GM18870 (cell line): ENCODE measurements around the gene TTC22.

Experiments used
- ATAC-seq: cut with Tn5 transposase; IDR thresholded peaks from one replicate; pipeline ENCODE4 v1.9.1; 2021; ENCODE audit warnings: moderate library complexity; ENCODE audit not compliant: unreplicated experiment

TTC22 gene

DNA sequence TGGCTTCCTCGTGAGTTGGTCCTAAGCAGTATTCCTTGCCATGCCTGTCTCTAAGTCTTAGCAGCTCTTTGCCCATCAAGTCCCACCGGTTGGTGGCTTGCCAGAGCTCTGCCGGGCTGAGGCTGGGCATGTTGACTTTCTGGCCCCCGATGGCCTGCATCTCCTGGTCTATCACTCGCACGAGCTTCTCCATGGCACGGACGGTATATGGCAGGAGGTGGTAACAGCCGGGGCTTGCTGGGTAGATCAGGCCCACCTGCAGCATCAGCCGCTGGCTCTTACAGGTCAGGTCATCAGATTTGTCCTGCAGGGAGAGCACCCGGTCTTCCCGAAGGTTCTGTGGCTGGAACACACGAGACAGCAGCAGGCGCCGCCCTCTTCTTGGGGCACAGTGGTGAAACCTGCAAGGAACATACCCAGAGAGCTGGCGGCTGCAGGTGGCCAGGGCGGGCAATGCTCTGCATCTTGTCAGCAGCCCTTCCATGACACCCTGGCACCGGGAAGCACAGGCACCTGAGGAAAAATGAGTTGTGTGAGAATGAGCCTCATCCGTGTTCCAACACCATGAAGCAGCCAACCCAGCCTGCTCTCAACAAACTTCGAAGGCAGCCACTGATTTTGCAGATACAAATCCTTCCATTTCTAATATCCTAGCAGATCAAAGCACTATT, 42.3 kb downstream of the TTC22 start:
- no peak for ATAC-seq

DNA sequence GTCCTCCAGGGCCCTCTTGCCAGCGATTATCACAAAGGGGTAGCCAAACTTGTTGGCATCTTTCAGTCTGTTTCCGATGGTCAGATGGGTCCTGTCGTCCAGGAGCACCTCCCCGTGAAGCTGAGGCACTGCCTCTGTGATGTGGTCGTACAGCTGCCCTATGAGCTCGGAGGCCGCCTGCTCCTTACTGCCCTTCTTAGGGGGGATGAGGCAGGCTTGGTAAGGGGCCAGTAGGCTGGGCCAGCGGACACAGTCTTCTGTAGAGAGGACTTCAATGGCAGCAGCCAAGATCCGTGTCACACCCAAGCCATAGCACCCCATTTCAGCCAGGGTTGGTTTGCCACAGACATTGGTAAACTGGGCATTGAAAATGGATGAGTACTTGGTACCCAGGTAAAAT, 43.3 kb downstream of the TTC22 start:
- ATAC-seq, result no peak

DNA sequence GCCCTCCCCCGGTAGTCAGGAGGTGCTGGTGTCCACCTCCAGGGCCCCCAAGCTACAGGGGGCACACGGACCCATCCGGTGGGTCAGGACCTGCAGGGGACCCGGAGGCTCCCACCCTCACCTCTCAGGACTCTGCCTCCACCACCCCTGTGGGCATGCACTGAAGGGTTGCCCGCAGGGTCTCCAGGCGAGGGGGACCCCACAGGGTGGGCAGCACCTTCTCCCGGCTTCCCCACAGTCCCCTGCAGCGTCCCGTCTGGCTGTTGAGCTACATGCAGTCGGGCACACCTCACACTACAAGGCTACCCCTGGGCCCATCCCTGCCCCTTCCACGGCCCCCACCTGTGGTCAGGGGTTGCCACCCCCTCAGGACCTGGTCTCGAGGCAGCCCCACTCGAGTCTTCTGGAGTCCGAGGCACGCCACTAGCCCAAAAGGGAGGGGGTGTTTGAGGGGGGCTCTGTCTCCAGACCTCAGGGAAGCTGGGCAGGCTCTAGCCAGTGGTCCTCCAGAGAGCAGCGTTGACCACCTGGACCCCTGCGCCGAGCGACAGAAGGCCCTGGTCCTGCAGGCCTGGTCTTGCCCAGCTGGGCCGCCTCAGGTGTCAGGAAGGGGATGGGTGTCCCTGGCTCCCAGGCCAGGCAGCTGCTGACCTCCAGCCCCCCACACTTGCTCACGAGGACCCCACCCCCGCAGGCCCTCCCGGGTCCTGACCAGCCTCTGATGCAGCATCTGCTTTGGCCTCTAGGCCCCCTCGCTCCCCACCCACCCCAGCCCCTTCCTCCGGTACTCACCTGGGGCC, 46.4 kb downstream of the TTC22 start:
- no peak for ATAC-seq

DNA sequence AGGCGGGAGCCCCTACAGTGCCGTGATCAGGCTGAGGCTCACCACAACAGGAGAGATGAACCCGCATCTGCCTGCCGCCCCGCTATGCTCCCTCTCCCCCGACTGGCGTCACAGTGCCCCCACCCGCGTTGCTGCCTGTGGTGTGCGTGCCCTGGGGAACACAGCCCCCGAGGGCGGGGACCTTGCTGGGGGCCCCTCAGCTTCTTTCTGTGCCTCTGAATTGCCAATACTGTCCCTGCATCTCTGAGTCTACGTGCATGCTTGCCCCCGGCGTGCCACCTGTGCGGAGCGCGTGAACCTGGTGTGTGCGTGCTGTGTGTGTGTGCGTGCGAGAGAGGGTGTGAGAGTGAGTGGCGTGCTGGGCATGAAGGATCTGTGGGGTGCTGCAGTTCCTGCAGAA, 47.1 kb downstream of the TTC22 start:
- ATAC-seq, result no peak

DNA sequence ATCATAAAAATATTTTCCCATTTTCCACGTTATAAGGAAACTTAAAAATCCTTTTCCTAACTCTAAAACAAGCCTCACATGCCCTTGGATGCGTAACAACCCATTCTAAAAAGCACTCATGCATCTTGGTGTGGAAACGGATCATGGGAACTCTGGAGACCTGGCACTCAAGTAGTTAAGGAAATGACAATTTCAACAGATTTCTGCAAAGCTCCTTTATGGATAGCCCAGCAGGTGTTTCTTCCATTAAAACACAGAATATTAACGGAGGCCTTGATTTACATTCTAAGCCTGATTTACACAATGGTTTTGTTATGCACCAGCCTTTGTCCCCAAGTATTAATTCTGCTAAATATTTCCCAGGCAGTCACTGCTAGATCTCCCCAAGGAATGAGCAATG, 49.7 kb downstream of the TTC22 start:
- ATAC-seq, result no peak

DNA sequence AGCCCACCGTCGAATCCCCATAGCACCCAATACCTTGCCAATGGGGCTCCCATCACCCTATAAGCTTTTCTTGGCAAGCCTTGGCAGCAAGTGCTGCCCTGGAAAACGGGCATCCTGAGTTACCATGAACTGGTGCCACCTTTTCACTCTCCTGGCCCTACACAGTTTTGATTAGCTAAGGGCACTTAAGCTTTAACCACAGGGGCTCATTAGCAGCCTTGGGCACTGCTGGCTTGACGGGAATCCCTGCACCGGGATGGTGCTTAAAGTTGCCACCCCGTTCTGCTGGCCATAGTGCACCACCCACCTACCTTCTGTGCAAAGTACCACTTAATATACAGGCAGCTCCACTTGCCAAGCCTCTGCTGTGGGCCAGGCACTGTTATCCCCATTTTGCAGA, 50.5 kb downstream of the TTC22 start:
- ATAC-seq, result no peak

DNA sequence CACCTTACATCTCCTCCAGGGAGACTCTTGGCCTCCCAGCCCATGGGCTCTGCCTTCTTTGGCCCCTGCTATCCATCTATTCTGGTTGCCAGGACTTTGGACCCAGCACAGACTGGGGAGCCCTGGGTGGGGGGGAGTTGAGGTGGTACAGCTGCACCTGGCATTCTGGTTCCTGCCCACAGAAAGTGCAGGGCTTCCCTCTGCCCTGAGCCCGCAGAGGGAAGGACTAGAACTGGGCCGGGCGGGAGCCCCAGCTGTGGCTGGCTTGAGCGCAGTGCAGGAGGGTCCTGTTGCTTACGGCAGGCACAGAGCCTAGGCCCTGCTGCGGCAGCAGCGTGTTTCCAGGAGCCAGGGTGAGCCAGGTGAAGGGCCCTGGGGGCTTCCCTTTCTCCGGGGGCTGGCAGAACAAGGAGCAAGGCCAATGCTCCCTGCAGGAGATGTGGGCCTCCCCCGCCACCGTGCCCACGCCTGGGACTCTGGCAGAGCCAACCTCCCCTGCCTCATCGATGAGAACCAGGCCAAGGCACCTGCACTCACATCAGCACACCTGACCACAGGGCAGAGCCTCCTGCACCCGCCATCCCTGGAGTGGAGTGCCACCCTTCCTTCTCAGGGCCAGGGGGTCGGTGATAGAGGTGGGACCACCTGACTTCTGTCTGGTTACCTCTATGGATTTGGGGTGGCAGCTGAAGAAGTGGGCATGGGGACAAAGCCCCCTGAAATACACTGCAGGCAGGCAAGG, 52.9 kb downstream of the TTC22 start:
- no peak for ATAC-seq

DNA sequence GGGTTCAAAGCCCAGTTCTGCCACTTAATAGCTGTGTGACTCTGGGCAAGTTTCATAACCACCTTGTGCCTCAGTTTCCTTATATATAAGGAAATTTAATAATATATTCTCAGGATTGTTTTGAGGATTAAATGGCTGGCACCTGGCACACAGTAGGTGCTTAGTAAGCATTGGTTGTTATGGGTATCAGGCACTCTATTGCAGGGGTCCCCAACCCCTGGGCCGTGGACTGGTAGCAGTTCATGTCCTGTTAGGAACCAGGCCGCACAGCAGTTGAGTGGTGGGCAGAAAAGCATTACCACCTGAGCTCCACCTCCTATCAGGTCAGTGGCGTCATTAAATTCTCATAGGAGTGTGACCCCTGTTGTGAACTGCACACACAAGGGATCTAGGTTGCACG, 55.3 kb downstream of the TTC22 start:
- ATAC-seq, result no peak

DNA sequence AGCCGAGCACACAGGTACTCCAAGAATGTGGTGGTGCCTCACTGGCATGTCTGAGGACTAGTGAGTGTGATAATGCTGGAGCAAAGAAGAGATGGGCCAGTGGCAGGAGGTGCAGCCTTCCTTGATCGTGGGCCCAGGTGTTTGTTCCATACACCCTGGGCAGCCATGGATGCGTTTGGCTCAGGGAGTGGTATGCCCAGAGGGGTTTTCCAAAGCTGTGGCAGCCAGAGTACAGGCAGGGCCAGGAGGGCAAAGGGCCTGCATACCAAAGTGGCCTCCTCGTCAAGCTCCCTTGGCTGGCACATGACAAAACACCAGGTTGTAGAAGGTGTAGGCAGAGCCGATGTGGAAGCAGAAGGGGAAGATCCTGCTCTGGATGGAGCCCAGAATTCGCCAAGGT, 55.8 kb downstream of the TTC22 start:
- no peak for ATAC-seq

DNA sequence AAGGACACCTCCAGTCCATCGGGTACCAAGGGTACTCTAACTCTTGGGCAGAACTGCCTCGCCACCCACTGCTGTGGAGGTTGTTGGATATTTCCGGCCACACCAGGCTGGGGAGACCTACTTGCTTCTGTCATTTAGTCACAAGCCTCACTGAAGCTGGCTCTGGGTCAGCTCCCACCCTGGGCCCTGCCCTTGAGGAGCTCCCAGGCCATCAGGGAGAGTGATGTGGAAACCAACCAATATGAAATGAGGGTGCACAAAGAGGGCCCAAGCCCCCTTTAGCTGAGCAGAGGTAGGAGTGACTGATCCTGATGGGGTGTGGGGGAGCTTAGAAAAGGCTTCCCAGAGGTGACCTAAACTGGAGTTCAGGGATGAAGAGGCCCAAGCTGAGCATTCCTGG, 56.4 kb downstream of the TTC22 start:
- ATAC-seq, result no peak

DNA sequence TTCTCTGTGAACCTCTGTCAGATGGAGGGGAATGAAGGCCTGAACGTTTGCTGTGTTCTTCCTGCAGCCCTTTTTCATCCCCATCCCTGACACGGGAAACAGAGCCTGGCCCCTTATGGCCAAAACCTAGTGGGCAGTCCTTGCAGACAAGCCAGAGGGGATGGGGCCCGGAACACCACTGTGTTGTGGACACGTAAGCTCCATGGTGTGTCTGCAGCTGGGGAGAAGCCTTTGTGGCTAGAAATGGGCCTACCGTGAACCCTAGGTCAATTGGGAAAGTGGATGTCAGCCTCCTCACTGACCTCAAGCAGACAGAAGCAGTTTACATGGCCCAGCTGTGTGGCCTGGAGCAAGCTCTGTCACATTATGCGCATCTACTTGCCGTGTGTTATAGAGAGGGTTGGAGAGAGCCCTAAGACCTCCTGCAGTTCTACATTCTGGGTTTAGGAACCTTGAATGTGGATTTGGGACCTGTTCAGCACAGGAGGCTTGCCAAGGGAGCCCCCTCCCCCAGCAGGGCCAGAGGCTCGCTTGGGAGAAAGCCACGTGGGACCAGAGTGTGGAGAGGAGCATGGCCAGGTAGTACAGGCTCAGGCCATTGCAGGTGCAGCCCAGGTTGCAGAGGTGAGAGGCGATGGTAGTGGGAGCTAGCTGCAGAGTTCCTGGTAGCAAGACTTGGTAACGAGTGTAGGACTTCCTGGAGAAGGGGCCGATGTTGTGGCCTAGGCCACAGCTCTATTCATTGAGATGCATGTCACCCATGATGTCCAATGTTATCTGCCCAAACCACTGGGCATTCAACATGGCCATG, 57.5 kb downstream of the TTC22 start:
- no peak for ATAC-seq

DNA sequence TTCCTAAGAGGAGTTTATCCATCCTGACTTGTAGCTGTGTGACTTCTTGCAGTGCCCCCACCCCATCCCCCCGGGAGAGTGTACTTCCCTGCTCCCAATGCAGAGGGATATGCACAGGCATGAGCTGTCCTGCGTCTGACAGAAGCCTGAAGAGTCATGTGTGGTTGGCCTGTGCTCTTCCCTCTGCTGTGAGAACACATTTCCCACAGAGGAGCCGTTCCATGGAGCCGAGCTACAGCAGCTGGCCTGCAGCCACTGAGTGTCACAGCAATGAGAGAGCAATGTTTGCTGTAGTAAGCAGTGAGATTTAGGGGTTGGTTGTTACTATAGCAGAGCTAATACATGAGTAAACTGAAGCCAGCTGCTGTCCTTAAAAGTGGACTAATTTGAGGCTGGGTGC, 58.8 kb downstream of the TTC22 start:
- no peak for ATAC-seq

DNA sequence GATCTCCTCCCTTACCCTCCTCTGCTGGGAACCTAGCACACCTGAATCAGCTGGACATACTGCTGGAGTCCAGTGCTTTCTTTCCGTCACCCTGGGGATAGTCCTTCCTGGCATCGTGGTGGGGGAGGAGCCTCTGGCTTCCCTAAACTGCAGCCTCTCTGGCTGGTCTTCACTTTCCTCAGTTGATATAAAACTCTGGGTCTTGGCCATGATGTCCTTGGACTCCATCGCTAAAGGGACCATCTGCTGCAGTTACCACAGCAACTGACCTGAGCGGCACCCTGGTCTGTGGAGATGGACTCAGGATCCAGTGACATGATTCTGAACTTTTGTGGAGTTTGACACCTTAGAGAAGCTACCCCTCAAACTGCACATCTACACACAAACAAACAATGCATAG, 59.6 kb downstream of the TTC22 start:
- no peak for ATAC-seq

DNA sequence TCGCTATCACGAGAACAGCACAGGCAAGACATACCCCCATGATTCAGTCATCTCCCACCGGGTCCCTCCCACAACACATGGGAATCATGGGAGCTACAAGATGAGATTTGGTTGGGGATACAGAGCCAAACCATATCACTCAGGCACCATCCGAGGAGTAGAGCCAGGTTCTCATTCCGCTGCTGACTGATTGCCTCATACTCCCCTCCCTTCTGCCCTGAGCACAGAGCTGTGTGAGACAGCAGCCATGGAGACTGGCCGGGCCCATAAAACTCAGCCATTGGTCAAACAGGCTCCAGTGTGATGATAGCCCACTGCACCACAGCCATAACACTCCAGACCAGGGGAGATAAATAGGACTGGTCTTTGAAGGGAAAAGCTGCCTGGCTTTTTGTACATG, 62.9 kb downstream of the TTC22 start:
- no peak for ATAC-seq

DNA sequence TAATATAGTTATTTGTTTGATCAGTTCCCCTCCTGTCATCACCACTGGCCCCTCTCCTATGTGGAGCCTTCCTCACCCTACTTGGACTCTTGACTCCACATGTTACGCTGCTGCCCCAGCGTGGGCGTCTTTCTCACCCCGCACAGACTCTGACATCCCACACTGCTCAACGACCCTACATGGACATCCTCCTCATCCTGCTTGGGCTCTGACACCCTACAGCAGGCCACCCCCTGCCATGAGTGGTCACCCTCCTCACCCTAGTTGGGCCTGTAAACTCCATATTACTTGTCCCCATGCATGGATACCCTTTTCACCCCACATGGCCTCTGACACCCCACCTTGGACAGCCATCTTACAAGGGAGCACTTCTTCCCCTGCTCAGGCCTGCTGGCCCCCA, 64.4 kb downstream of the TTC22 start:
- ATAC-seq, result no peak
